Loucy (cell line): ENCODE measurements around the gene GRSF1.

ENCODE experiments used
- H2AFZ ChIP-seq: fragments of 200-600 bp; sonication (generic); 2 replicates; pipeline ENCODE4 v1.6.0; 2016; ENCODE audit warnings: antibody characterized with exemption, mild to moderate bottlenecking, low read length, moderate library complexity
- H3F3A ChIP-seq: fragments of 200-600 bp; 2 replicates; pipeline ENCODE4 v1.6.0; 2016; ENCODE audit warnings: antibody characterized with exemption, low read depth, mild to moderate bottlenecking
- H3K27me3 ChIP-seq: fragments of 200-600 bp; sonication (generic); 2 replicates; pipeline ENCODE4 v1.6.1; 2014; ENCODE audit warnings: low read length, mild to moderate bottlenecking; ENCODE audit not compliant: insufficient read depth, poor library complexity, severe bottlenecking
- H3K36me3 ChIP-seq: fragments of 200-600 bp; sonication (generic); 2 replicates; pipeline ENCODE4 v1.6.1; 2016; ENCODE audit warnings: low read length; ENCODE audit not compliant: insufficient read depth
- H3K4me1 ChIP-seq: fragments of 200-600 bp; sonication (generic); 2 replicates; pipeline ENCODE4 v1.5.1; 2014; ENCODE audit warnings: low read length, mild to moderate bottlenecking; ENCODE audit not compliant: insufficient read depth, poor library complexity, severe bottlenecking
- H3K4me2 ChIP-seq: fragments of 200-600 bp; sonication (generic); 2 replicates; pipeline ENCODE4 v1.6.0; 2014; ENCODE audit warnings: antibody characterized with exemption, low read length, low read depth, mild to moderate bottlenecking; ENCODE audit not compliant: poor library complexity, severe bottlenecking
- H3K4me3 ChIP-seq: fragments of 200-600 bp; sonication (generic); 2 replicates; pipeline ENCODE4 v1.5.1; 2014; ENCODE audit warnings: low read length, mild to moderate bottlenecking, mixed read lengths; ENCODE audit not compliant: poor library complexity, severe bottlenecking
- H3K79me2 ChIP-seq: fragments of 200-600 bp; sonication (generic); 2 replicates; pipeline ENCODE4 v1.6.1; 2014; ENCODE audit warnings: low read length; ENCODE audit not compliant: insufficient read depth
- H3K9ac ChIP-seq: fragments of 200-600 bp; sonication (generic); 2 replicates; pipeline ENCODE4 v1.6.0; 2014; ENCODE audit warnings: mild to moderate bottlenecking, low read depth, low read length, moderate library complexity; ENCODE audit not compliant: poor library complexity, severe bottlenecking
- H3K9me2 ChIP-seq: fragments of 200-600 bp; sonication (generic); replicated peaks from 2 replicates; pipeline ENCODE4 v1.6.1; 2016; ENCODE audit warnings: low read depth, low read length, mixed read lengths
- H3K9me3 ChIP-seq: fragments of 200-600 bp; sonication (generic); 2 replicates; pipeline ENCODE4 v1.6.1; 2014; ENCODE audit warnings: mild to moderate bottlenecking, antibody characterized with exemption, low read length, low read depth; ENCODE audit not compliant: insufficient read depth
- H4K20me1 ChIP-seq: fragments of 200-600 bp; sonication (generic); 2 replicates; pipeline ENCODE4 v1.6.0; 2014; ENCODE audit warnings: antibody characterized with exemption, low read length, mild to moderate bottlenecking; ENCODE audit not compliant: insufficient read depth, poor library complexity, severe bottlenecking
- EZH2phosphoT487 ChIP-seq: fragments of 200-600 bp; IDR thresholded peaks from 2 replicates; pipeline ENCODE4 v1.6.1; 2018; ENCODE audit warnings: antibody characterized with exemption, mild to moderate bottlenecking, moderate library complexity, borderline replicate concordance
- TF ChIP-seq, protein P1 (sequence below): fragments of 200-600 bp; sonication (generic); conservative IDR thresholded peaks from 2 replicates; pipeline ENCODE4 v1.5.1; 2014; ENCODE audit warnings: mild to moderate bottlenecking, antibody characterized with exemption, low read length

Gene GRSF1

DNA sequence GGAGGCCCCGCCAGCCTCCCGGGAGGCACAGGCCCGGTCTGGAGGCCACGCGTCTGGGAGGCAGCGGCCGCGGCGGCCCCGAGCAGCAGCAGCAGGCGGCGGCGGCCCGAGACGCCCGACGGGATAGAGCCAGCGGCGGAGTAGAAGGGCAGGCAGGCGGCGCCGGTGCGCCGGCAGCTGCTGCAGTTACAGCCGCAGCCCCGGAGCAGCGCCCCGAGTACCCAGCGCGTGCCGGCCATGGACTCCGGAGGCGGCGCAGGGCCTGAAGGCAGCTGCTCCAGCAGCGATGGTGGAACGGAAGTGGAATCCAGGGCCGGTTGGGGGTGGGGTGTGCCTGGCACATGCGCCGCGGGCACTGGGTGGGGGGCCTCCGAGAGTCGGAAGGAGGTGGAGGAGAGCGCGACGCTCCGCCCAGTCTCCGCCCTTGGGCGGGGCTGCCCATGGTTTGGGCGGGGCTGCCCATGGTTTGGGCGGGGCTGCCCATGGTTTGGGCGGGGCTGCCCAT, at the start of gene GRSF1:
GRSF1 (minus strand) TSS at position 302 of the 505 bp plus-strand sequence; CDS start at position 239, 63 bp downstream.
- peaks cover 5% of the 10 kb centered on the region for H3K27me3 ChIP-seq
- peaks cover 43% of the 10 kb centered on the region for H4K20me1 ChIP-seq
- peak within 1 kb of the TSS; percentile 86; the same call in 1 of the 2 replicates for H2AFZ ChIP-seq
- peak within 1 kb of the TSS; percentile 100 for H3K4me3 ChIP-seq
- peaks cover 18% of the 10 kb centered on the region for H3K4me1 ChIP-seq
- peaks cover 4% of the 10 kb centered on the region for H3K36me3 ChIP-seq
- peaks cover 50% of the 10 kb centered on the region for H3K79me2 ChIP-seq
- TF ChIP-seq, protein P1, sequence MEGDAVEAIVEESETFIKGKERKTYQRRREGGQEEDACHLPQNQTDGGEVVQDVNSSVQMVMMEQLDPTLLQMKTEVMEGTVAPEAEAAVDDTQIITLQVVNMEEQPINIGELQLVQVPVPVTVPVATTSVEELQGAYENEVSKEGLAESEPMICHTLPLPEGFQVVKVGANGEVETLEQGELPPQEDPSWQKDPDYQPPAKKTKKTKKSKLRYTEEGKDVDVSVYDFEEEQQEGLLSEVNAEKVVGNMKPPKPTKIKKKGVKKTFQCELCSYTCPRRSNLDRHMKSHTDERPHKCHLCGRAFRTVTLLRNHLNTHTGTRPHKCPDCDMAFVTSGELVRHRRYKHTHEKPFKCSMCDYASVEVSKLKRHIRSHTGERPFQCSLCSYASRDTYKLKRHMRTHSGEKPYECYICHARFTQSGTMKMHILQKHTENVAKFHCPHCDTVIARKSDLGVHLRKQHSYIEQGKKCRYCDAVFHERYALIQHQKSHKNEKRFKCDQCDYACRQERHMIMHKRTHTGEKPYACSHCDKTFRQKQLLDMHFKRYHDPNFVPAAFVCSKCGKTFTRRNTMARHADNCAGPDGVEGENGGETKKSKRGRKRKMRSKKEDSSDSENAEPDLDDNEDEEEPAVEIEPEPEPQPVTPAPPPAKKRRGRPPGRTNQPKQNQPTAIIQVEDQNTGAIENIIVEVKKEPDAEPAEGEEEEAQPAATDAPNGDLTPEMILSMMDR: no peak
- no peak for TF ChIP-seq EZH2phosphoT487
- H3K4me2 ChIP-seq: peak within 1 kb of the TSS; percentile 100
- H3K9me2 ChIP-seq: no peaks in the 10 kb centered on the region
- no peaks in the 10 kb centered on the region for H3F3A ChIP-seq
- peak within 1 kb of the TSS; percentile 85 for H3K9ac ChIP-seq
- no peaks in the 10 kb centered on the region for H3K9me3 ChIP-seq

DNA sequence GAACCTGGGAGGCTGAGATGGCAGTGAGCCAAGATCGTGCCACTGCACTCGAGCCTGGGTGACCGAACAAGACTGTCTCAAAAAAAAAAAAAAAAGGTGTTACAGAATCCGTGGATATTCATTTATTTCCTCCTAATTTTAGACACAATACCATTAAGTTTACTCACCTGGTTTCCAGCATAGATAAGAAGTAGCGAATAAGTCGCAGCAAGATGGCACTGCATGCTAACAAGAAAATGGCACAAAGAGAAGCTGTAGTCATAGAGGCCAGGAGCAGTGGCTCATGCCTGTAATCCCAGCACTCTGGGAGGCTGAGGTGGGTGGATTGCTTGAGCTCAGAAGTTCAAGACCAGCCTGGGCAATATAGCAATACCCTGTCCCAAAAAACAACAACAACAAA, 45.5 kb upstream of the GRSF1 start:
- H3K9me3 ChIP-seq: no peaks in the 10 kb centered on the region
- no peak overlapping the region for H3K4me2 ChIP-seq
- TF ChIP-seq, protein P1: no peak
- no peak for TF ChIP-seq EZH2phosphoT487
- no peaks in the 10 kb centered on the region for H4K20me1 ChIP-seq
- H2AFZ ChIP-seq: no peak overlapping the region
- no peaks in the 10 kb centered on the region for H3K4me1 ChIP-seq
- no peaks in the 10 kb centered on the region for H3F3A ChIP-seq
- no peaks in the 10 kb centered on the region for H3K9me2 ChIP-seq
- H3K79me2 ChIP-seq: no peaks in the 10 kb centered on the region
- H3K27me3 ChIP-seq: no peaks in the 10 kb centered on the region
- no peak overlapping the region for H3K4me3 ChIP-seq
- H3K9ac ChIP-seq: no peak overlapping the region
- H3K36me3 ChIP-seq: no peaks in the 10 kb centered on the region

DNA sequence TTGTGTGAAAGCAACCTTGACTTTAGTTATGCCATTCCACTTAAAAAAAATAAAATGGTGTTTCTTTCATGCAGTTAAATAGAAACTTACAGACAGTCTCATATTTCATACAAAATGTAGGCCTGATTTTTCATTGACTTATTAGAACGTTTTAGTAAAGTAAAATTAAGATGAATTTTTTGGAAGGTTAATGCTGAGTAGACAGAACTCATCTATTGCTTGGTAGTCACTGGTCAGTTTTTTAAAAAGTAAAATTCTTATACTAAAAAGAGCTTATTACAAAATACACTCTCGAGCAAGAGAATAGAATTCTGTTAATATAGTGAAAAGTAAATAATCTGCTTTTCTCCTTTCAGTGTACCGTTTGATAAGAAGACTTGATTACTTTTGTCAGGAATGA, 41.0 kb upstream of the GRSF1 start:
- H2AFZ ChIP-seq: no peak overlapping the region
- H3K27me3 ChIP-seq: no peaks in the 10 kb centered on the region
- no peaks in the 10 kb centered on the region for H3K9me2 ChIP-seq
- H3K36me3 ChIP-seq: no peaks in the 10 kb centered on the region
- no peak overlapping the region for H3K4me2 ChIP-seq
- H3K9me3 ChIP-seq: no peaks in the 10 kb centered on the region
- H3K9ac ChIP-seq: no peak overlapping the region
- H4K20me1 ChIP-seq: no peaks in the 10 kb centered on the region
- no peaks in the 10 kb centered on the region for H3F3A ChIP-seq
- no peaks in the 10 kb centered on the region for H3K4me1 ChIP-seq
- no peak overlapping the region for H3K4me3 ChIP-seq
- no peak for TF ChIP-seq EZH2phosphoT487
- TF ChIP-seq, protein P1: no peak
- H3K79me2 ChIP-seq: no peaks in the 10 kb centered on the region
